K562 (cell line): ENCODE measurements around the gene LYPLA2. TPM values are rescaled to one million over a fixed set of nuclear protein-coding genes. Genes with fewer than 3 reads are reported as not detected.

Experiments
- CXXC5 ChIP-seq: fragments of 250-450 bp; sonication (Bioruptor Pico); IDR thresholded peaks from 2 replicates; pipeline ENCODE4 v1.8.0; 2022; ENCODE audit warnings: inconsistent platforms, mild to moderate bottlenecking, moderate library complexity
- FOXK1 ChIP-seq: sonication (generic); formaldehyde crosslinking; IDR thresholded peaks from 2 replicates; pipeline ENCODE4 v1.8.0; 2022; ENCODE audit warnings: missing genetic modification reagents, mild to moderate bottlenecking, borderline replicate concordance
- MYNN ChIP-seq, 2 experiments: sonication (generic); formaldehyde crosslinking in 1 of 2; IDR thresholded peaks; 2 replicates each; pipeline versions ENCODE4 v1.5.0 to v1.6.1; 2016 to 2020; ENCODE audit warnings: antibody characterized with exemption in 1 of 2, missing genetic modification reagents in 1 of 2
- NEUROD1 ChIP-seq: fragments of 150-350 bp; IDR thresholded peaks from 2 replicates; pipeline ENCODE4 v1.6.1; 2014; ENCODE audit warnings: borderline replicate concordance, low read length, low read depth; ENCODE audit not compliant: partially characterized antibody
- RBM39 ChIP-seq: fragments of 200-400 bp; formaldehyde crosslinking; optimal IDR thresholded peaks from 2 replicates; pipeline ENCODE3; 2018; ENCODE audit warnings: low read depth, low read length
- SMC3 ChIP-seq: conservative IDR thresholded peaks from 2 replicates; pipeline ENCODE4 v1.6.1; 2011; ENCODE audit warnings: low read depth, low read length, improper control_type of control experiment; ENCODE audit not compliant: insufficient read depth
- SNRNP70 ChIP-seq: fragments of 200-400 bp; formaldehyde crosslinking; optimal IDR thresholded peaks from 2 replicates; pipeline ENCODE3; 2017; ENCODE audit warnings: low read depth, low read length
- SPI1 ChIP-seq: IDR thresholded peaks from 2 replicates; pipeline ENCODE4 v1.6.1; 2011; ENCODE audit warnings: low read depth, low read length, control low read depth, borderline replicate concordance
- TAF15 ChIP-seq: fragments of 200-400 bp; formaldehyde crosslinking; IDR thresholded peaks from 2 replicates; pipeline ENCODE4 v1.6.1; 2017; ENCODE audit warnings: mild to moderate bottlenecking, low read depth, low read length, moderate library complexity
- TAF9B ChIP-seq: fragments of 450-650 bp; IDR thresholded peaks from 2 replicates; pipeline ENCODE4 v1.6.1; 2018; ENCODE audit warnings: mild to moderate bottlenecking; ENCODE audit not compliant: partially characterized antibody
- TCF3 ChIP-seq: sonication (generic); formaldehyde crosslinking; IDR thresholded peaks from 2 replicates; pipeline ENCODE4 v1.4.0; 2020; ENCODE audit warnings: mild to moderate bottlenecking, missing genetic modification reagents
- TOE1 ChIP-seq, 2 experiments: fragments of 450-650 bp in 1 of 2; sonication (generic) in 1 of 2; formaldehyde crosslinking in 1 of 2; IDR thresholded peaks; 2 replicates each; pipeline versions ENCODE4 v1.7.1 to v1.8.0; 2016 to 2022; ENCODE audit warnings: borderline replicate concordance in 2 of 2, mild to moderate bottlenecking in 2 of 2, antibody characterized with exemption in 1 of 2, inconsistent platforms in 1 of 2, low read depth in 1 of 2, missing genetic modification reagents in 1 of 2, moderate library complexity in 1 of 2
- ZC3H8 ChIP-seq: fragments of 450-650 bp; IDR thresholded peaks from 2 replicates; pipeline ENCODE4 v1.6.1; 2017
- ZFP36 ChIP-seq: fragments of 150-350 bp; IDR thresholded peaks from 2 replicates; pipeline ENCODE4 v1.6.1; 2018; ENCODE audit warnings: low read length, low read depth; ENCODE audit not compliant: partially characterized antibody
- ZNF347 ChIP-seq: fragments of 450-650 bp; formaldehyde crosslinking; IDR thresholded peaks from 2 replicates; pipeline ENCODE4 v1.4.0; 2020; ENCODE audit warnings: low read depth, mild to moderate bottlenecking, moderate library complexity
- polyA plus RNA-seq, 8 experiments: library from polyadenylated mRNA; depleted of rRNA in 4 of 8; stranded (reverse) in 5 of 8; unstranded in 3 of 8; fragments of >200 nt; fragmentation: Nextera tagmentation in 2 of 8; fragmentation: Illumina TruSeq in 1 of 8; extraction: Ambion mirVana in 2 of 8; extraction: Trizol in 1 of 8; gene quantifications; 2 replicates each; pipeline versions ENCODE4 v1.2.1 to v1.2.3, GENCODE V29; 2011 to 2014; ENCODE audit warnings: inconsistent platforms in 1 of 8, missing spikeins in 1 of 8
- total RNA-seq, 7 experiments: library from RNA; depleted of rRNA in 6 of 7; stranded (reverse); fragments of >200 nt in 6 of 7; fragmentation: Illumina TruSeq in 2 of 7; extraction: Trizol in 2 of 7; gene quantifications; 2 replicates each; pipeline versions ENCODE4 v1.2.1 to v1.2.3, GENCODE V29; 2011 to 2021; ENCODE audit warnings: low replicate concordance in 1 of 7
- TF ChIP-seq, protein P1 (sequence below): sonication (generic); formaldehyde crosslinking; IDR thresholded peaks from 2 replicates; pipeline ENCODE4 v1.8.1; 2023; ENCODE audit warnings: mild to moderate bottlenecking, missing genetic modification reagents
- TF ChIP-seq, protein P2 (sequence below): fragments of 200-800 bp; sonication (Bioruptor generic); IDR thresholded peaks from 2 replicates; pipeline ENCODE4 v1.6.1; 2016; ENCODE audit warnings: missing genetic modification characterization, missing compliant biosample characterization
- TF ChIP-seq, protein P3 (sequence below): sonication (generic); formaldehyde crosslinking; IDR thresholded peaks from 2 replicates; pipeline ENCODE4 v1.8.0; 2022; ENCODE audit warnings: missing genetic modification reagents, mild to moderate bottlenecking, moderate library complexity, borderline replicate concordance
- TF ChIP-seq, protein P4 (sequence below): sonication (generic); formaldehyde crosslinking; IDR thresholded peaks from 2 replicates; pipeline ENCODE4 v1.9.0; 2022; ENCODE audit warnings: mild to moderate bottlenecking, missing genetic modification reagents

LYPLA2 gene
- total and polyA plus RNA-seq, 9 of the 15 experiments (the other 6 are each of a cell fraction or from before 2014, with no cell fraction given): 3.9 to 128 (median 60.1) TPM

DNA sequence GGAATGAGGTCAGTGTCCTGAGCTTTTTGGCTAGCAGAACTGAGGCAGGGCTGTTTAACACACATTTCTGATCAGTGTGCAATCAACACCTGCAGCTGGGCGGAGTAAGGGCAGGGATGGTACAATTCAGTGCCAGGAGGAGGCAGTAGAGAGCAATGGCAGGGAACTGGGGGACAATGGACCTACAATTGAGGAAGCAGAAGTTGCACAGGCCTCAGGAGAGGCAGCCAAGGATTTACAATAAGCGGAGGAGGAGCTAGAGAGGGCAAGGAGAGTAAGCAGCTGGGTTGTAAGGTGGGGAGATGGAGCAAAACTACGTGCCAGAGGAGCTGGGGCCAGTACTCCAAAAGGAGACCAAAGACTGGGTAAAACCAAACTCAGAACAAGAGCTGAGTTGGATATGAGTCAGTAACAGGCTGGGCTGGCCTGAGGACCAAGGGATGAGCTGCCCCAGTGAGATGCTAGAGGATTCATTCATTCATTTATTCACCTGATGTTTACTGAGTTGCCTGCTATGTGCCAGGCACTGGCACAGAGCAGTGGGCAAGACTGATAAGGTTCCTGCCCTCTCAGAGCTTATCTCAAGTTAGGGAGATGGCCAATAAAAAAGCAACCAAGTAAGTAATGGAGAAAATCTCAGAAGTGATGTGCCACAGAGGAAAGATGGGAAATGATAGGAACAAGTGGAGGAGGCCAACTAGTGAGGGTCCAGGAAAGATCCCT lies 20.0 kb downstream of the LYPLA2 start (continued):
- TF ChIP-seq FOXK1: no peak
- 0 out of 2 replicates have a peak, but pooled peaks have one; percentile 36 for TF ChIP-seq MYNN (IDR thresholded peaks at IDR 0.05)
- TF ChIP-seq MYNN (CRISPR knock-in tag; IDR thresholded peaks at IDR 0.05): no peak
- peak; percentile 68 for TF ChIP-seq SPI1
- TF ChIP-seq, protein P1, sequence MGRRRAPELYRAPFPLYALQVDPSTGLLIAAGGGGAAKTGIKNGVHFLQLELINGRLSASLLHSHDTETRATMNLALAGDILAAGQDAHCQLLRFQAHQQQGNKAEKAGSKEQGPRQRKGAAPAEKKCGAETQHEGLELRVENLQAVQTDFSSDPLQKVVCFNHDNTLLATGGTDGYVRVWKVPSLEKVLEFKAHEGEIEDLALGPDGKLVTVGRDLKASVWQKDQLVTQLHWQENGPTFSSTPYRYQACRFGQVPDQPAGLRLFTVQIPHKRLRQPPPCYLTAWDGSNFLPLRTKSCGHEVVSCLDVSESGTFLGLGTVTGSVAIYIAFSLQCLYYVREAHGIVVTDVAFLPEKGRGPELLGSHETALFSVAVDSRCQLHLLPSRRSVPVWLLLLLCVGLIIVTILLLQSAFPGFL: no peak
- TF ChIP-seq CXXC5: no peak
- TF ChIP-seq TAF15: no peak
- TF ChIP-seq RBM39: no peak
- TF ChIP-seq ZNF347 (CRISPR knock-in tag): no peak
- peak; percentile 74; the same call in 1 of the 2 replicates for TF ChIP-seq ZC3H8
- TF ChIP-seq SMC3: peak; percentile 84
- TF ChIP-seq, protein P2, sequence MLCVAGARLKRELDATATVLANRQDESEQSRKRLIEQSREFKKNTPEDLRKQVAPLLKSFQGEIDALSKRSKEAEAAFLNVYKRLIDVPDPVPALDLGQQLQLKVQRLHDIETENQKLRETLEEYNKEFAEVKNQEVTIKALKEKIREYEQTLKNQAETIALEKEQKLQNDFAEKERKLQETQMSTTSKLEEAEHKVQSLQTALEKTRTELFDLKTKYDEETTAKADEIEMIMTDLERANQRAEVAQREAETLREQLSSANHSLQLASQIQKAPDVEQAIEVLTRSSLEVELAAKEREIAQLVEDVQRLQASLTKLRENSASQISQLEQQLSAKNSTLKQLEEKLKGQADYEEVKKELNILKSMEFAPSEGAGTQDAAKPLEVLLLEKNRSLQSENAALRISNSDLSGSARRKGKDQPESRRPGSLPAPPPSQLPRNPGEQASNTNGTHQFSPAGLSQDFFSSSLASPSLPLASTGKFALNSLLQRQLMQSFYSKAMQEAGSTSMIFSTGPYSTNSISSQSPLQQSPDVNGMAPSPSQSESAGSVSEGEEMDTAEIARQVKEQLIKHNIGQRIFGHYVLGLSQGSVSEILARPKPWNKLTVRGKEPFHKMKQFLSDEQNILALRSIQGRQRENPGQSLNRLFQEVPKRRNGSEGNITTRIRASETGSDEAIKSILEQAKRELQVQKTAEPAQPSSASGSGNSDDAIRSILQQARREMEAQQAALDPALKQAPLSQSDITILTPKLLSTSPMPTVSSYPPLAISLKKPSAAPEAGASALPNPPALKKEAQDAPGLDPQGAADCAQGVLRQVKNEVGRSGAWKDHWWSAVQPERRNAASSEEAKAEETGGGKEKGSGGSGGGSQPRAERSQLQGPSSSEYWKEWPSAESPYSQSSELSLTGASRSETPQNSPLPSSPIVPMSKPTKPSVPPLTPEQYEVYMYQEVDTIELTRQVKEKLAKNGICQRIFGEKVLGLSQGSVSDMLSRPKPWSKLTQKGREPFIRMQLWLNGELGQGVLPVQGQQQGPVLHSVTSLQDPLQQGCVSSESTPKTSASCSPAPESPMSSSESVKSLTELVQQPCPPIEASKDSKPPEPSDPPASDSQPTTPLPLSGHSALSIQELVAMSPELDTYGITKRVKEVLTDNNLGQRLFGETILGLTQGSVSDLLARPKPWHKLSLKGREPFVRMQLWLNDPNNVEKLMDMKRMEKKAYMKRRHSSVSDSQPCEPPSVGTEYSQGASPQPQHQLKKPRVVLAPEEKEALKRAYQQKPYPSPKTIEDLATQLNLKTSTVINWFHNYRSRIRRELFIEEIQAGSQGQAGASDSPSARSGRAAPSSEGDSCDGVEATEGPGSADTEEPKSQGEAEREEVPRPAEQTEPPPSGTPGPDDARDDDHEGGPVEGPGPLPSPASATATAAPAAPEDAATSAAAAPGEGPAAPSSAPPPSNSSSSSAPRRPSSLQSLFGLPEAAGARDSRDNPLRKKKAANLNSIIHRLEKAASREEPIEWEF (CRISPR knock-in tag): no peak
- no peak for TF ChIP-seq TCF3 (CRISPR knock-in tag)
- TF ChIP-seq NEUROD1: no peak
- no peak for TF ChIP-seq TAF9B
- TF ChIP-seq ZFP36: no peak
- TF ChIP-seq, protein P3, sequence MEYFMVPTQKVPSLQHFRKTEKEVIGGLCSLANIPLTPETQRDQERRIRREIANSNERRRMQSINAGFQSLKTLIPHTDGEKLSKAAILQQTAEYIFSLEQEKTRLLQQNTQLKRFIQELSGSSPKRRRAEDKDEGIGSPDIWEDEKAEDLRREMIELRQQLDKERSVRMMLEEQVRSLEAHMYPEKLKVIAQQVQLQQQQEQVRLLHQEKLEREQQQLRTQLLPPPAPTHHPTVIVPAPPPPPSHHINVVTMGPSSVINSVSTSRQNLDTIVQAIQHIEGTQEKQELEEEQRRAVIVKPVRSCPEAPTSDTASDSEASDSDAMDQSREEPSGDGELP (CRISPR knock-in tag): peak; percentile 73
- TF ChIP-seq, protein P4, sequence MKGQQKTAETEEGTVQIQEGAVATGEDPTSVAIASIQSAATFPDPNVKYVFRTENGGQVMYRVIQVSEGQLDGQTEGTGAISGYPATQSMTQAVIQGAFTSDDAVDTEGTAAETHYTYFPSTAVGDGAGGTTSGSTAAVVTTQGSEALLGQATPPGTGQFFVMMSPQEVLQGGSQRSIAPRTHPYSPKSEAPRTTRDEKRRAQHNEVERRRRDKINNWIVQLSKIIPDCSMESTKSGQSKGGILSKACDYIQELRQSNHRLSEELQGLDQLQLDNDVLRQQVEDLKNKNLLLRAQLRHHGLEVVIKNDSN (CRISPR knock-in tag): no peak
- TF ChIP-seq SNRNP70: no peak
- TF ChIP-seq TOE1 (IDR thresholded peaks at IDR 0.05; ENCODE audit: borderline replicate concordance): no peak
- TF ChIP-seq TOE1 (CRISPR knock-in tag; IDR thresholded peaks at IDR 0.05; ENCODE audit: borderline replicate concordance, low read depth): no peak
